HUES64 (cell line): ENCODE results near the gene PKDREJ.

Source experiments
- H3K27ac ChIP-seq: 2 replicates; pipeline ENCODE4 v1.7.0; 2013; ENCODE audit warnings: low read depth, low read length, inconsistent platforms
- H3K27me3 ChIP-seq: 2 replicates; pipeline ENCODE4 v1.6.1; 2013; ENCODE audit warnings: mild to moderate bottlenecking, low read length; ENCODE audit not compliant: insufficient read depth
- H3K36me3 ChIP-seq: 2 replicates; pipeline ENCODE4 v1.6.1; 2013; ENCODE audit warnings: mild to moderate bottlenecking, low read length; ENCODE audit not compliant: insufficient read depth
- H3K4me1 ChIP-seq: 2 replicates; pipeline ENCODE4 v1.6.1; 2013; ENCODE audit warnings: mild to moderate bottlenecking, low read length, moderate library complexity; ENCODE audit not compliant: insufficient read depth
- H3K4me3 ChIP-seq: 2 replicates; pipeline ENCODE4 v1.5.1; 2013; ENCODE audit warnings: mild to moderate bottlenecking, low read length, moderate library complexity
- H3K9ac ChIP-seq: 2 replicates; pipeline ENCODE4 v1.6.1; 2013; ENCODE audit warnings: mild to moderate bottlenecking, low read depth, low read length
- H3K9me3 ChIP-seq: 2 replicates; pipeline ENCODE4 v1.6.1; 2013; ENCODE audit warnings: low read depth, low read length; ENCODE audit not compliant: insufficient read depth
- WGBS: fragments of 150-250, 120-280 bp; methylation state at CpG from one replicate; pipeline ENCODE4 v1.1.7; 2013; ENCODE audit warnings: missing lambda C conversion rate; 5-methylcytosine and 5-hydroxymethylcytosine counted together

The PKDREJ gene

GRCh38 chr22:46260038-46260437, 3.1 kb downstream of the PKDREJ start:
- no peak overlapping the region for H3K27ac ChIP-seq
- 83% methylated on average over 6 of the region's 6 CpGs for WGBS
- H3K4me3 ChIP-seq: no peak overlapping the region
- peaks cover 8% of the 10 kb centered on the region for H3K9me3 ChIP-seq
- no peaks in the 10 kb centered on the region for H3K36me3 ChIP-seq
- peaks cover 75% of the 10 kb centered on the region for H3K27me3 ChIP-seq
- H3K9ac ChIP-seq: no peak overlapping the region
- H3K4me1 ChIP-seq: no peaks in the 10 kb centered on the region

- WGBS: 90% methylated on average over 12 of the region's 12 CpGs
- H3K9ac ChIP-seq: no peak overlapping the region
- no peaks in the 10 kb centered on the region for H3K36me3 ChIP-seq
- H3K27me3 ChIP-seq: peaks cover 73% of the 10 kb centered on the region
- no peaks in the 10 kb centered on the region for H3K4me1 ChIP-seq
- no peak overlapping the region for H3K27ac ChIP-seq
- peaks cover 5% of the 10 kb centered on the region; the same call in 1 of the 2 replicates for H3K9me3 ChIP-seq
- no peak overlapping the region for H3K4me3 ChIP-seq
Observed at GRCh38 chr22:46259374-46259773, 3.8 kb downstream of the PKDREJ start.

- Histone ChIP-seq H3K9me3 (0 out of 2 replicates have a peak, but pooled peaks cover 5% of the 10 kb centered on the region), H3K27me3 (peaks cover 45% of the 10 kb centered on the region), H3K27ac (no peak overlapping the region), H3K9ac (no peak overlapping the region), H3K4me3 (no peak overlapping the region), H3K36me3 (no peaks in the 10 kb centered on the region), H3K4me1 (peaks cover under 1% of the 10 kb centered on the region; the same call in 1 of the 2 replicates)
- 77% methylated on average over 8 of the region's 8 CpGs for WGBS
Observed at GRCh38 chr22:46256358-46256958, 6.7 kb downstream of the PKDREJ start.

GRCh38 chr22:46251816-46252380, 11.2 kb downstream of the PKDREJ start:
- 92% methylated on average over 8 of the region's 9 CpGs for WGBS
- H3K27me3 ChIP-seq: peaks cover 11% of the 10 kb centered on the region

GRCh38 chr22:46251266-46251665, 11.9 kb downstream of the PKDREJ start:
- H3K27ac ChIP-seq: no peak overlapping the region
- peak overlapping the region; percentile 94 for H3K4me3 ChIP-seq
- H3K36me3 ChIP-seq: peaks cover 3% of the 10 kb centered on the region; the same call in 1 of the 2 replicates
- peak overlapping the region; percentile 79; the same call in 1 of the 2 replicates for H3K9ac ChIP-seq
- 83% methylated on average over 7 of the region's 7 CpGs for WGBS
- H3K9me3 ChIP-seq: no peaks in the 10 kb centered on the region
- peaks cover 5% of the 10 kb centered on the region; the same call in 1 of the 2 replicates for H3K4me1 ChIP-seq
- peaks cover 11% of the 10 kb centered on the region for H3K27me3 ChIP-seq

More at GRCh38 chr22:46251816-46252380, 11.2 kb downstream of the PKDREJ start:
- Histone ChIP-seq H3K4me1 (peaks cover 5% of the 10 kb centered on the region; the same call in 1 of the 2 replicates), H3K36me3 (no peaks in the 10 kb centered on the region), H3K9ac (no peak overlapping the region), H3K4me3 (no peak overlapping the region), H3K9me3 (no peaks in the 10 kb centered on the region), H3K27ac (no peak overlapping the region)

- Histone ChIP-seq H3K36me3 (peaks cover 3% of the 10 kb centered on the region; the same call in 1 of the 2 replicates), H3K4me1 (peaks cover 5% of the 10 kb centered on the region; the same call in 1 of the 2 replicates), H3K9ac (peak overlapping the region; percentile 79), H3K27me3 (peaks cover 11% of the 10 kb centered on the region), H3K4me3 (peak overlapping the region; percentile 94), H3K27ac (no peak overlapping the region), H3K9me3 (no peaks in the 10 kb centered on the region)
- WGBS: 31% methylated on average over 25 of the region's 25 CpGs
Observed at GRCh38 chr22:46250783-46251125, 12.4 kb downstream of the PKDREJ start.

- Histone ChIP-seq H3K27me3 (peaks cover 11% of the 10 kb centered on the region), H3K4me3 (peak within 1 kb of the TSS; percentile 94), H3K27ac (no peak within 1 kb of the TSS), H3K36me3 (peaks cover 6% of the 10 kb centered on the region; the same call in 1 of the 2 replicates), H3K9ac (peak within 1 kb of the TSS; percentile 79), H3K9me3 (no peaks in the 10 kb centered on the region), H3K4me1 (peaks cover 5% of the 10 kb centered on the region; the same call in 1 of the 2 replicates)
- 1% methylated on average over 89 of the region's 89 CpGs for WGBS
Observed at GRCh38 chr22:46250035-46250782, 12.9 kb downstream of the PKDREJ start, which contains the start of gene CDPF1. TSS of gene CDPF1 (minus strand) at chr22:46250293. CDS start at chr22:46248284, 2,009 bp downstream.

GRCh38 chr22:46247443-46247975, 15.6 kb downstream of the PKDREJ start:
- Histone ChIP-seq H3K27ac (no peak overlapping the region), H3K9ac (no peak overlapping the region), H3K9me3 (no peaks in the 10 kb centered on the region), H3K4me1 (peaks cover 5% of the 10 kb centered on the region; the same call in 1 of the 2 replicates), H3K27me3 (peaks cover 11% of the 10 kb centered on the region), H3K36me3 (peaks cover 20% of the 10 kb centered on the region; the same call in 1 of the 2 replicates), H3K4me3 (no peak overlapping the region)
- WGBS: 90% methylated on average over 2 of the region's 2 CpGs

GRCh38 chr22:46246178-46246577, 17.0 kb downstream of the PKDREJ start:
- peaks cover 2% of the 10 kb centered on the region; the same call in 1 of the 2 replicates for H3K4me1 ChIP-seq
- 93% methylated on average over 10 of the region's 10 CpGs for WGBS
- no peak overlapping the region for H3K4me3 ChIP-seq
- H3K36me3 ChIP-seq: peaks cover 20% of the 10 kb centered on the region; the same call in 1 of the 2 replicates
- H3K9me3 ChIP-seq: no peaks in the 10 kb centered on the region
- no peak overlapping the region for H3K27ac ChIP-seq
- peaks cover 7% of the 10 kb centered on the region for H3K27me3 ChIP-seq
- H3K9ac ChIP-seq: no peak overlapping the region

- Histone ChIP-seq H3K9ac (no peak overlapping the region), H3K36me3 (peaks cover 20% of the 10 kb centered on the region; the same call in 1 of the 2 replicates), H3K9me3 (no peaks in the 10 kb centered on the region), H3K27ac (no peak overlapping the region), H3K27me3 (peaks cover 1% of the 10 kb centered on the region; the same call in 1 of the 2 replicates), H3K4me1 (no peaks in the 10 kb centered on the region), H3K4me3 (no peak overlapping the region)
- WGBS: 89% methylated on average over 16 of the region's 16 CpGs
Observed at GRCh38 chr22:46245511-46245910, 17.6 kb downstream of the PKDREJ start.
